Hepatocyte (in vitro differentiated cells): ENCODE results near the gene MAP3K20.
"Not testable (repeated sequence)": the region's sequence is repeated elsewhere in the genome, so short reads cannot be mapped to it uniquely, and the experiment has no call there.

Source experiments
- CTCF ChIP-seq: fragments of 200-600 bp; sonication (generic); IDR thresholded peaks from 2 replicates; pipeline ENCODE4 v1.5.1; 2016; ENCODE audit warnings: antibody characterized with exemption, mild to moderate bottlenecking; ENCODE audit not compliant: poor library complexity
- EZH2 ChIP-seq: fragments of 200-600 bp; sonication (generic); IDR thresholded peaks from 2 replicates; pipeline ENCODE4 v1.6.1; 2016; ENCODE audit warnings: antibody characterized with exemption, mild to moderate bottlenecking, borderline replicate concordance

DNA sequence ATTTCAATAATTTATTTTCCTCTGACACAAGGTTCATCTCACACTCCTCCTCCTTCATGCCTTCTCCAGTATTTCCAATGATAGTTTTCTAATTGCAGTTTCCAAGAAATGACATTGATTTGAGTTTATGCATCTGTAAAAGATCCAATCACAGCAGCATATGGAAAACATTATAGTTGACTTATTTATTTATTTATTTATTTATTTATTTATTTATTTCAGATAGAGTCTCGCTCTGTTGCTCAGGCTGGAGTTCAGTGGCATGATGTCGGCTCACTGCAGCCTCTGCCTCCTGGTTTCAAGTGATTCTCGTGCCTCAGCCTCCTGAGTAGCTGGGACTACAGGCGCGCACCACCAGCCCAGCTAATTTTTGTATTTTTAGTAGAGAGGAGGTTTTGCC is 52.5 kb downstream of the MAP3K20 start:
- TF ChIP-seq CTCF, EZH2: not testable (repeated sequence)
